Measurements from ENCODE around the gene DPEP3.

The DPEP3 gene

GRCh38 chr16:67982011-67982696, 1.9 kb upstream of the DPEP3 start:
- Histone ChIP-seq H3K4me1 (ENCODE audit: insufficient read depth, low read length, severe bottlenecking) (peaks cover 15% of the 10 kb centered on the region), H3K27ac (ENCODE audit: low read depth, low read length, poor library complexity, severe bottlenecking) (no peak overlapping the region), H4K20me1 (ENCODE audit: insufficient read depth, low read length) (no peaks in the 10 kb centered on the region), H3K4me3 (ENCODE audit: low read depth, low read length, poor library complexity, severe bottlenecking) (no peak overlapping the region), H2AFZ (ENCODE audit: low read length) (no peak overlapping the region), H3K79me2 (ENCODE audit: insufficient read depth, low read length) (no peaks in the 10 kb centered on the region), H3K9me3 (ENCODE audit: low read length) (no peaks in the 10 kb centered on the region), H3K4me2 (ENCODE audit: low read length) (no peak overlapping the region), H3K27me3 (ENCODE audit: insufficient read depth, low read length) (no peaks in the 10 kb centered on the region), H3K9me2 (ENCODE audit: low read depth, low read length) (no peaks in the 10 kb centered on the region), H3F3A (ENCODE audit: insufficient read depth, low read length) (no peaks in the 10 kb centered on the region), H3K9ac (ENCODE audit: low read length) (no peak overlapping the region), H3K36me3 (ENCODE audit: insufficient read depth, low read length) (no peaks in the 10 kb centered on the region)
- no peak for TF ChIP-seq EZH2 (IDR thresholded peaks at IDR 0.05; ENCODE audit: borderline replicate concordance, low read length)
- TF ChIP-seq CTCF (IDR thresholded peaks at IDR 0.05; ENCODE audit: low read length): no peak

GRCh38 chr16:67977469-67978227, 2.7 kb downstream of the DPEP3 start:
- no peak overlapping the region for H3K27ac ChIP-seq (ENCODE audit: low read depth, low read length, poor library complexity, severe bottlenecking)
- no peaks in the 10 kb centered on the region for H3K27me3 ChIP-seq (ENCODE audit: insufficient read depth, low read length)
- no peak overlapping the region for H3K4me3 ChIP-seq (ENCODE audit: low read depth, low read length, poor library complexity, severe bottlenecking)
- no peak overlapping the region for H3K4me2 ChIP-seq (ENCODE audit: low read length)
- no peaks in the 10 kb centered on the region for H3F3A ChIP-seq (ENCODE audit: insufficient read depth, low read length)
- no peak overlapping the region for H3K9ac ChIP-seq (ENCODE audit: low read length)
- H3K9me3 ChIP-seq (ENCODE audit: low read length): no peaks in the 10 kb centered on the region
- no peaks in the 10 kb centered on the region for H4K20me1 ChIP-seq (ENCODE audit: insufficient read depth, low read length)
- no peaks in the 10 kb centered on the region for H3K9me2 ChIP-seq (ENCODE audit: low read depth, low read length)
- no peak for TF ChIP-seq CTCF (IDR thresholded peaks at IDR 0.05; ENCODE audit: low read length)
- no peak for TF ChIP-seq EZH2 (IDR thresholded peaks at IDR 0.05; ENCODE audit: borderline replicate concordance, low read length)
- H3K36me3 ChIP-seq (ENCODE audit: insufficient read depth, low read length): no peaks in the 10 kb centered on the region
- H3K79me2 ChIP-seq (ENCODE audit: insufficient read depth, low read length): no peaks in the 10 kb centered on the region
- H2AFZ ChIP-seq (ENCODE audit: low read length): no peak overlapping the region
- no peaks in the 10 kb centered on the region for H3K4me1 ChIP-seq (ENCODE audit: insufficient read depth, low read length, severe bottlenecking)

- Histone ChIP-seq H4K20me1 (ENCODE audit: insufficient read depth, low read length) (no peaks in the 10 kb centered on the region), H3K9me3 (ENCODE audit: low read length) (no peaks in the 10 kb centered on the region), H2AFZ (ENCODE audit: low read length) (no peak overlapping the region), H3K79me2 (ENCODE audit: insufficient read depth, low read length) (no peaks in the 10 kb centered on the region), H3K4me3 (ENCODE audit: low read depth, low read length, poor library complexity, severe bottlenecking) (no peak overlapping the region), H3K4me2 (ENCODE audit: low read length) (no peak overlapping the region), H3K27ac (ENCODE audit: low read depth, low read length, poor library complexity, severe bottlenecking) (no peak overlapping the region), H3K27me3 (ENCODE audit: insufficient read depth, low read length) (no peaks in the 10 kb centered on the region), H3K9ac (ENCODE audit: low read length) (no peak overlapping the region), H3F3A (ENCODE audit: insufficient read depth, low read length) (no peaks in the 10 kb centered on the region), H3K9me2 (ENCODE audit: low read depth, low read length) (no peaks in the 10 kb centered on the region), H3K36me3 (ENCODE audit: insufficient read depth, low read length) (no peaks in the 10 kb centered on the region), H3K4me1 (ENCODE audit: insufficient read depth, low read length, severe bottlenecking) (no peaks in the 10 kb centered on the region)
- no peak for TF ChIP-seq EZH2 (IDR thresholded peaks at IDR 0.05; ENCODE audit: borderline replicate concordance, low read length)
- TF ChIP-seq CTCF (IDR thresholded peaks at IDR 0.05; ENCODE audit: low read length): no peak
Observed at GRCh38 chr16:67977005-67977404, 3.3 kb downstream of the DPEP3 start.

Data from OCI-LY1 (cell line).